Upper lobe of left lung (tissue), 6 donors: ENCODE measurements around the gene MORN4. TPM values are rescaled to one million over a fixed set of nuclear protein-coding genes. Genes with fewer than 3 reads are reported as not detected.
"Not testable (repeated sequence)": the region's sequence is repeated elsewhere in the genome, so short reads cannot be mapped to it uniquely, and the experiment has no call there.

Source experiments
- ATAC-seq, 2 donors: fragments of 200-7000 bp; cut with Tn5 transposase; one replicate each; pipeline ENCODE4 v1.9.1; 2022; ENCODE audit warnings: mild to moderate bottlenecking in 2 of 2, moderate library complexity in 2 of 2; ENCODE audit not compliant: low FRiP score in 2 of 2
- DNase-seq, 2 donors: peaks; one replicate each; pipeline ENCODE4 v3.0.0-alpha.2; 2019 to 2020
- H3K27ac ChIP-seq, 4 donors: fragments of 200-600 bp; sonication (generic); one replicate each; pipeline ENCODE4 v1.5.1; 2016 to 2019
- H3K27me3 ChIP-seq, 4 donors: fragments of 200-600 bp; sonication (generic); one replicate each; pipeline ENCODE4 v1.5.1; 2017 to 2019
- H3K36me3 ChIP-seq, 4 donors: fragments of 200-600 bp; sonication (generic); one replicate each; pipeline ENCODE4 v1.5.1; 2016 to 2019
- H3K4me1 ChIP-seq, 4 donors: fragments of 200-600 bp; sonication (generic); one replicate each; pipeline ENCODE4 v1.5.1; 2018 to 2019
- H3K4me3 ChIP-seq, 4 donors: fragments of 200-600 bp; sonication (generic); one replicate each; pipeline ENCODE4 v1.5.1; 2017 to 2019; ENCODE audit warnings: mild to moderate bottlenecking in 2 of 4, moderate library complexity in 1 of 4
- H3K9me3 ChIP-seq, 4 donors: fragments of 200-600 bp; sonication (generic); one replicate each; pipeline ENCODE4 v1.5.1; 2018 to 2019
- EP300 ChIP-seq, 4 donors: sonication (generic); formaldehyde crosslinking; IDR thresholded peaks; one replicate each; pipeline ENCODE4 v1.5.1; 2017; ENCODE audit warnings: antibody characterized with exemption in 4 of 4, control low read depth in 2 of 4
- POLR2A ChIP-seq, 4 donors: fragments of 450-650 bp; IDR thresholded peaks; one replicate each; pipeline ENCODE4 v1.5.1; 2016 to 2017; ENCODE audit warnings: antibody characterized with exemption in 4 of 4, mild to moderate bottlenecking in 2 of 4
- POLR2AphosphoS5 ChIP-seq, 2 donors: sonication (generic); formaldehyde crosslinking; IDR thresholded peaks; one replicate each; pipeline ENCODE4 v1.5.1; 2017; ENCODE audit warnings: antibody characterized with exemption in 2 of 2
- WGBS, 2 donors: methylation state at CpG; one replicate each; pipeline ENCODE4 v1.1.5; 2017 to 2018; 5-methylcytosine and 5-hydroxymethylcytosine counted together
- total RNA-seq, 6 donors: library from RNA; depleted of rRNA in 4 of 6; stranded (reverse); fragments of >200 nt in 4 of 6; gene quantifications; one replicate each; pipeline versions ENCODE4 v1.1.0 to v1.2.1, GENCODE V29; 2016 to 2021
- TF ChIP-seq, protein P1 (sequence below), 6 experiments: fragments of 450-650 bp in 4 of 6; fragments of 200-600 bp in 2 of 6; sonication (generic) in 2 of 6; IDR thresholded peaks; one replicate each; pipeline ENCODE4 v1.5.1; 2016 to 2019; ENCODE audit warnings: antibody characterized with exemption in 6 of 6
- donor health status: DM: no; HTN: no; CAD: no; lungs with moderate emphysema.
- donor health status: DM: no; HTN: yes; CAD: no; lungs with severe emphysema.

The MORN4 gene
- total RNA-seq, 6 donors from 2014 or later: 1.3 to 7.7 (median 3.2) TPM

DNA sequence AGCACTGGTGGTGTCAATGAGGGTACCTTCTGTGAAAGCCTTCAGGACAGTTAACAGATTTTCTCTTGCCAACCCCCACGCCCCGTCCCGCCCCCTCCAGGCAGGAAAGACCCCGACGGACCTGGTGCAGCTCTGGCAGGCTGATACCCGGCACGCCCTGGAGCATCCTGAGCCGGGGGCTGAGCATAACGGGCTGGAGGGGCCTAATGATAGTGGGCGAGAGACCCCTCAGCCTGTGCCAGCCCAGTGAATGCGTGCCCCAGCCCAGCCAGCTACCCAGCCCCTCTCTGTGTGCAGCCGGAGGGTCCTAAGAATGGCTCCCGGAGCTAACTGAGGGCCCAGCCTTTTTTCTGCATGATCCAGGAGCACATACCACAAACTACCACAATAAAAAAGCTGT, 49.8 kb downstream of the MORN4 start:
- ATAC-seq (no peak), DNase-seq (peak in 1 of 2 donors; percentile 69)
- H3K27ac ChIP-seq: peak overlapping the region in 1 of 4 donors; percentile 45
- H3K9me3 ChIP-seq: no peaks in the 10 kb centered on the region
- TF ChIP-seq EP300 (IDR thresholded peaks at IDR 0.05) (no peak), POLR2AphosphoS5 (IDR thresholded peaks at IDR 0.05) (no peak), POLR2A (IDR thresholded peaks at IDR 0.05) (no peak)
- H3K4me1 ChIP-seq: peaks cover 0 to 6% (median 0%) of the 10 kb centered on the region in 4 donors
- WGBS, 2 donors: 93% methylated on average over 11 of the region's 13 CpGs; no CpG with 5 or more reads in 1 of the 2 donors
- no peaks in the 10 kb centered on the region for H3K27me3 ChIP-seq
- H3K36me3 ChIP-seq: no peaks in the 10 kb centered on the region
- H3K4me3 ChIP-seq: no peak overlapping the region

DNA sequence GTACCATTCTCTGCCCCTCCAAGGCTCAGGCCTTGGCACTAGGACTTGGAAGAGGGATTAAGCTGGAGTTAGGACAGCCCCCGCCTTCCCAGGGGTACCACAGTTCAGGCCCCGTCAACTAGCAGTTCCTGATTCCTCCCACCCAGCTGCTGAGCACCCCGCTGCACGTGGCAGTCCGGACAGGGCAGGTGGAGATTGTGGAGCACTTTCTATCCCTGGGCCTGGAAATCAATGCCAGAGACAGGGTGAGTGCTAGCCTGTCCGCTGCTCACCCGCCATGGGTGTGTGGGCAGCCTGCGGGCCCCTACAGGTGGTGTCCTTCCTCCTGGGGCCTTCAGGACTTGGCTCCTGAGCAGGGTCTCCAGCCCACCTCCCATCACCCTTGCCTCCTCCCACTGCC, 51.1 kb downstream of the MORN4 start:
- no peak for DNase-seq
- TF ChIP-seq, protein P1, sequence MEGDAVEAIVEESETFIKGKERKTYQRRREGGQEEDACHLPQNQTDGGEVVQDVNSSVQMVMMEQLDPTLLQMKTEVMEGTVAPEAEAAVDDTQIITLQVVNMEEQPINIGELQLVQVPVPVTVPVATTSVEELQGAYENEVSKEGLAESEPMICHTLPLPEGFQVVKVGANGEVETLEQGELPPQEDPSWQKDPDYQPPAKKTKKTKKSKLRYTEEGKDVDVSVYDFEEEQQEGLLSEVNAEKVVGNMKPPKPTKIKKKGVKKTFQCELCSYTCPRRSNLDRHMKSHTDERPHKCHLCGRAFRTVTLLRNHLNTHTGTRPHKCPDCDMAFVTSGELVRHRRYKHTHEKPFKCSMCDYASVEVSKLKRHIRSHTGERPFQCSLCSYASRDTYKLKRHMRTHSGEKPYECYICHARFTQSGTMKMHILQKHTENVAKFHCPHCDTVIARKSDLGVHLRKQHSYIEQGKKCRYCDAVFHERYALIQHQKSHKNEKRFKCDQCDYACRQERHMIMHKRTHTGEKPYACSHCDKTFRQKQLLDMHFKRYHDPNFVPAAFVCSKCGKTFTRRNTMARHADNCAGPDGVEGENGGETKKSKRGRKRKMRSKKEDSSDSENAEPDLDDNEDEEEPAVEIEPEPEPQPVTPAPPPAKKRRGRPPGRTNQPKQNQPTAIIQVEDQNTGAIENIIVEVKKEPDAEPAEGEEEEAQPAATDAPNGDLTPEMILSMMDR (IDR thresholded peaks at IDR 0.05): no peak
- TF ChIP-seq EP300 (IDR thresholded peaks at IDR 0.05) (no peak), POLR2AphosphoS5 (IDR thresholded peaks at IDR 0.05) (no peak), POLR2A (IDR thresholded peaks at IDR 0.05) (no peak)
- H3K9me3 ChIP-seq: no peaks in the 10 kb centered on the region
- H3K4me1 ChIP-seq: peaks cover 0 to 6% (median 0%) of the 10 kb centered on the region in 4 donors
- no peak for ATAC-seq
- H3K4me3 ChIP-seq: no peak overlapping the region
- H3K27ac ChIP-seq: no peak overlapping the region
- H3K36me3 ChIP-seq: no peaks in the 10 kb centered on the region
- H3K27me3 ChIP-seq: no peaks in the 10 kb centered on the region
- 92% methylated on average over 8 of the region's 8 CpGs; no CpG with 5 or more reads in 1 of the 2 donors for WGBS, 2 donors

DNA sequence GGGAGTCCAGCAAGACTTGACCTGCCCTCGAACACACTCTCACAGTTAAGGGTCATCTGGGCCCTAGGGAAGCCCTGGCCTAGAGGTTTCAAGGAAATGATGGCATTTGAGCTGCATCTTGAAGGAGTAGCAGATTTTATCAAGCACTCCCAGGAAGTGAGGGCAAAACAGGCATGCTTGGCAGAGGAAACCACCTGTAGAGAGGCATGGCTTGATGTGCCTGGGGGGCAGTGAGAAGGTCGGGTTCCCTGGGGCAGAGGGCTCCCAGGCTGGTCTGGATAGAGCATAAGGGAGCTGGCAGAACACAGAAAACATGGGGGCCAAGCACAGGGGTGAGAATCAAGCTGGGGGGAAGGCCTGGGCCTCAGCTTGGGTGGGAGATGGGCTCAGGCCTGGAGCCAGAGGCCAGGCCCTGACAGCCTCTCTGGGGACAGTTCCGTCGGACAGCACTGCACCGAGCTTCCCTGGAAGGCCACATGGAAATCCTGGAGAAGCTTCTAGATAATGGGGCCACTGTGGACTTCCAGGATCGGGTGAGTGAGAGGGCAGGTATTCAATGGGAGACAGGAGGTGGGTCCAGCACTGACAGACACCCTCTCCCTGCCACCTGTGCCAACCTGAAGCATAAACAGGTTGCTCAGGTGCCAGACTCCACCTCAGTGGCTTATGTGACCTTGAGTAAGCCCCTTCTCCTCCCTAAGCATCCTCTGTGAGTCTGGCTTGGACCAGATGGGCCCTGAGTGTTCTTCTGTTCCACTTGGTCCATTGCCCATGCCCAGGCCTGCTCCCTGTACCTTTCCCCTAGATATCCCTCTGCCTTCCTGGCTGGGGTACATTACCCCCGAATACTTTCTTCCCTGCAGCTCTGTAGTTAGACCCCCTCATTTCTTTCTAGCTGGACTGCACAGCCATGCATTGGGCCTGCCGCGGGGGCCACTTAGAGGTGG, 52.6 kb downstream of the MORN4 start:
- ATAC-seq (no peak), DNase-seq (no peak)
- H3K4me1 ChIP-seq: peaks cover 0 to 6% (median 0%) of the 10 kb centered on the region in 4 donors
- H3K36me3 ChIP-seq: no peaks in the 10 kb centered on the region
- H3K27me3 ChIP-seq: no peaks in the 10 kb centered on the region
- WGBS, 2 donors: 87 to 91% methylated on average over 9 of the region's 9 CpGs
- TF ChIP-seq EP300 (IDR thresholded peaks at IDR 0.05): no peak
- no peak for TF ChIP-seq POLR2A (IDR thresholded peaks at IDR 0.05)
- TF ChIP-seq POLR2AphosphoS5 (IDR thresholded peaks at IDR 0.05): no peak
- TF ChIP-seq, protein P1 (IDR thresholded peaks at IDR 0.05): no peak
- no peak overlapping the region for H3K4me3 ChIP-seq
- H3K27ac ChIP-seq: no peak overlapping the region
- no peaks in the 10 kb centered on the region for H3K9me3 ChIP-seq

DNA sequence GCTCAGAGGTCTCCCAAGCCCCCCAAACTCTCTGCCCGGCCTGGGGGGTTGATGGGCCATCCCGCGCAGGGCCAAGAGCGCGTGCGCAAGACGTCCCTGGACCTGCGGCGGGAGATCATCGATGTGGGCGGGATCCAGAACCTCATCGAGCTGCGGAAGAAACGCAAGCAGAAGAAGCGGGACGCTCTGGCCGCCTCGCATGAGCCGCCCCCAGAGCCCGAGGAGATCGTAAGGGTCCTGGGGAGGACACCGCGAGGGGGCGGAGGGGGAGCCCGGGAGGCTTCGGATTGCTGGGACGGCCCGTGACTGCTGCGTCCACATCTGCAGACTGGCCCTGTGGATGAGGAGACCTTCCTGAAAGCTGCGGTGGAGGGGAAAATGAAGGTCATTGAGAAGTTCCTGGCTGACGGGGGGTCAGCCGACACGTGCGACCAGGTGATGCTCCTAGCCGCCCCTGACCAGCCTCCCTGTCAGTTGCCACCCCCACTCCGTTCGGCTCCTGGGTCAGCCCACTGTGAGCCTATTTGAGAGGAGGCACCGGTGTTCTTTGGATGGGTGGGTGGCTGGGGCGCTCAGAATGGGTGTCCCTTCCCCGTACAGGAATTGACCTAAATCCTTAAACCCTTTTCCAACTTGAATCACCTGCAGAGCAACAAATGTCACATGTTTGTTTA, 55.0 kb downstream of the MORN4 start:
- Histone ChIP-seq H3K4me3 (no peak overlapping the region), H3K27me3 (no peaks in the 10 kb centered on the region), H3K27ac (no peak overlapping the region), H3K9me3 (no peaks in the 10 kb centered on the region), H3K4me1 (peaks cover 0 to 8% (median 0%) of the 10 kb centered on the region in 4 donors), H3K36me3 (no peaks in the 10 kb centered on the region)
- peak in 1 of 2 donors; percentile 60 for DNase-seq
- ATAC-seq: peak in 1 of 2 donors; percentile 24
- 67 to 81% methylated on average over 35 to 37 of the region's 40 CpGs for WGBS, 2 donors
- TF ChIP-seq EP300 (IDR thresholded peaks at IDR 0.05) (no peak), POLR2A (IDR thresholded peaks at IDR 0.05) (no peak), POLR2AphosphoS5 (IDR thresholded peaks at IDR 0.05) (no peak)
- TF ChIP-seq, protein P1 (IDR thresholded peaks at IDR 0.05): no peak

DNA sequence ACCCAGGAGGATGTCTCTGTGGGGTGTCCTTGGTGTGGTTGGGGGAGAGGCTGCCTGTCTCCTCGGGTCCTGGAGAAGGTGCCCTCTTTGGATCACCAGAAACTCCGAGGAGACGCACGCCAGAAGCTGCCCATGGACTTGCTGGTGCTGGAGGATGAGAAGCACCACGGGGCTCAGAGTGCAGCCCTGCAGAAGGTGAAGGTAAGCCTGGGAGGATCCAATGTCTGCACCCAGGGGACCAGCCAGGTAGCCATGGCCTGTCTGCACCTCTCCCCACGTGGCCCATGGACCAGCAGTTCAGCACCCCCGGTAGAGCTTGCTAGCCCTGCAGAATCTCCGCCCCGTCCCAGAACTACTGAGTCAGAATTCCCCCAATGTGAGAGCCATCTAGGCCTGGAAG, 55.6 kb downstream of the MORN4 start:
- no peaks in the 10 kb centered on the region for H3K27me3 ChIP-seq
- no peaks in the 10 kb centered on the region for H3K9me3 ChIP-seq
- TF ChIP-seq EP300 (IDR thresholded peaks at IDR 0.05): no peak
- TF ChIP-seq, protein P1 (IDR thresholded peaks at IDR 0.05): no peak
- TF ChIP-seq POLR2A (IDR thresholded peaks at IDR 0.05): no peak
- TF ChIP-seq POLR2AphosphoS5 (IDR thresholded peaks at IDR 0.05): no peak

DNA sequence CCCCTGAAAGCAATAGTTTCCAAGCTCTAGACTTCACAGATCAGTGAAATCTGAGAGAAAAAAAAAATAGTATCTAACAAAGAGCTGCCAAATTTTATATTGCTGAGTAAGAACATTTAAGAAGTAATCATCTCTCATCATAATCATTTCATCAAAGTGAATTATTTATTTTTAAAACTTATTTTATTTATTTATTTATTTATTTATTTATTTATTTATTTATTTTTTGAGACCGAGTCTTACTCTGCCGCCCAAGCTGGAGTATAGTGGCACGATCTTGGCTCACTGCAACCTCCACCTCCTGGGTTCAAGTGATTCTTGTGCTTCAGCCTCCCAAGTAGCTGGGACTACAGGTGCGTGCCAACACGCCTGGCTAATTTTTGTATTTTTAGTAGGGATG, 56.8 kb downstream of the MORN4 start:
- ATAC-seq: not testable (repeated sequence)

More for the DNA sequence above, 55.6 kb downstream of the MORN4 start:
- DNase-seq (no peak), ATAC-seq (no peak)
- Histone ChIP-seq H3K4me3 (no peak overlapping the region), H3K36me3 (no peaks in the 10 kb centered on the region), H3K27ac (no peak overlapping the region), H3K4me1 (peaks cover 0 to 12% (median under 1%) of the 10 kb centered on the region in 4 donors)
- 86 to 92% methylated on average over 2 to 9 of the region's 9 CpGs for WGBS, 2 donors

More for the DNA sequence above, 56.8 kb downstream of the MORN4 start:
- not testable (repeated sequence) for H3K9me3 ChIP-seq, H3K27me3 ChIP-seq, H3K36me3 ChIP-seq, H3K27ac ChIP-seq, H3K4me3 ChIP-seq, DNase-seq
- WGBS, 2 donors: 41 to 78% methylated on average over 5 of the region's 5 CpGs
- H3K4me1 ChIP-seq: peaks cover 3 to 20% (median 9%) of the 10 kb centered on the region in 4 donors
